ENCODE data around the gene ACTL10. TPM values are rescaled to one million over a fixed set of nuclear protein-coding genes. Genes with fewer than 3 reads are reported as not detected.

Gene ACTL10
- total and polyA plus RNA-seq, 2 experiments from 2014 or later = 0.71 to 1.9 TPM

DNA sequence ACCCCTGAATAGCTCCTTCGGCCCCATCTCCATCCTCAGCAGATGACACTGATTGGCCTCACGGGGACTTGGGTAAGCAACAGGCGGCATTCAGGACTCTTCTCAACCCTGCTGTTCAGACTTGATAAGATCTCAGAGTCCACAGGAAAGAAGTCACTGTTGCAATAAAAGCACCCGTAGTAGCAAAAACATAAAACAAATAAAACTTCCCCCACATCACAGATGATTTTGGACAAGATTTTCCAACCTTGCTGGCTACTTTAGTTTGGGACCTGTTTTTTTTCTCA is 21.7 kb upstream of the ACTL10 start:
- Mint-ChIP-seq H3K27me3 (ENCODE audit: insufficient read depth, low read depth, poor library complexity) (peaks cover 3% of the 10 kb centered on the region), H3K9me3 (no peaks in the 10 kb centered on the region), H3K4me3 (no peak overlapping the region), H3K36me3 (ENCODE audit: low read depth) (peaks cover 16% of the 10 kb centered on the region), H3K27ac (no peak overlapping the region), H3K4me1 (peaks cover 5% of the 10 kb centered on the region; the same call in 2 of the 3 replicates)
- H3K27ac ChIP-seq (ENCODE audit: low read depth) = no peak overlapping the region
- no peaks in the 10 kb centered on the region for H3K27me3 ChIP-seq (ENCODE audit: insufficient read depth)
- H4K20me1 ChIP-seq (replicated peaks; ENCODE audit: insufficient read depth) = peaks cover 3% of the 10 kb centered on the region; the same call in 1 of the 2 replicates
- ATAC-seq = no peak
- no peaks in the 10 kb centered on the region for H3K9me2 ChIP-seq (ENCODE audit: insufficient read depth)
- no peaks in the 10 kb centered on the region for H3K79me2 ChIP-seq (replicated peaks; ENCODE audit: insufficient read depth)
- no peak for DNase-seq (ENCODE audit: low spot score)
- H2AFZ ChIP-seq = no peak overlapping the region
- no peak overlapping the region for H3K4me2 ChIP-seq
- H3K4me1 ChIP-seq (ENCODE audit: insufficient read depth) = no peaks in the 10 kb centered on the region; the same call in 1 of the 2 replicates
- H3K36me3 ChIP-seq (ENCODE audit: insufficient read depth) = no peaks in the 10 kb centered on the region
- TF ChIP-seq, protein P1, sequence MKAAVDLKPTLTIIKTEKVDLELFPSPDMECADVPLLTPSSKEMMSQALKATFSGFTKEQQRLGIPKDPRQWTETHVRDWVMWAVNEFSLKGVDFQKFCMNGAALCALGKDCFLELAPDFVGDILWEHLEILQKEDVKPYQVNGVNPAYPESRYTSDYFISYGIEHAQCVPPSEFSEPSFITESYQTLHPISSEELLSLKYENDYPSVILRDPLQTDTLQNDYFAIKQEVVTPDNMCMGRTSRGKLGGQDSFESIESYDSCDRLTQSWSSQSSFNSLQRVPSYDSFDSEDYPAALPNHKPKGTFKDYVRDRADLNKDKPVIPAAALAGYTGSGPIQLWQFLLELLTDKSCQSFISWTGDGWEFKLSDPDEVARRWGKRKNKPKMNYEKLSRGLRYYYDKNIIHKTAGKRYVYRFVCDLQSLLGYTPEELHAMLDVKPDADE (IDR thresholded peaks at IDR 0.05) = no peak
- TF ChIP-seq STAT1 (IDR thresholded peaks at IDR 0.05; ENCODE audit: unreplicated experiment) (no peak), ZNF114 (CRISPR knock-in tag; IDR thresholded peaks at IDR 0.05) (no peak), NANOG (IDR thresholded peaks at IDR 0.05; ENCODE audit: borderline replicate concordance) (no peak), CREB1 (CRISPR knock-in tag; IDR thresholded peaks at IDR 0.05; ENCODE audit: low read depth) (no peak), EZH2 (IDR thresholded peaks at IDR 0.05; ENCODE audit: low read depth, unreplicated experiment) (no peak), JUNB (IDR thresholded peaks at IDR 0.05; ENCODE audit: unreplicated experiment) (no peak), POLR2AphosphoS5 (IDR thresholded peaks at IDR 0.05; ENCODE audit: low read depth) (no peak), EZH2phosphoT487 (IDR thresholded peaks at IDR 0.05; ENCODE audit: unreplicated experiment) (no peak)
- TF ChIP-seq, protein P2, sequence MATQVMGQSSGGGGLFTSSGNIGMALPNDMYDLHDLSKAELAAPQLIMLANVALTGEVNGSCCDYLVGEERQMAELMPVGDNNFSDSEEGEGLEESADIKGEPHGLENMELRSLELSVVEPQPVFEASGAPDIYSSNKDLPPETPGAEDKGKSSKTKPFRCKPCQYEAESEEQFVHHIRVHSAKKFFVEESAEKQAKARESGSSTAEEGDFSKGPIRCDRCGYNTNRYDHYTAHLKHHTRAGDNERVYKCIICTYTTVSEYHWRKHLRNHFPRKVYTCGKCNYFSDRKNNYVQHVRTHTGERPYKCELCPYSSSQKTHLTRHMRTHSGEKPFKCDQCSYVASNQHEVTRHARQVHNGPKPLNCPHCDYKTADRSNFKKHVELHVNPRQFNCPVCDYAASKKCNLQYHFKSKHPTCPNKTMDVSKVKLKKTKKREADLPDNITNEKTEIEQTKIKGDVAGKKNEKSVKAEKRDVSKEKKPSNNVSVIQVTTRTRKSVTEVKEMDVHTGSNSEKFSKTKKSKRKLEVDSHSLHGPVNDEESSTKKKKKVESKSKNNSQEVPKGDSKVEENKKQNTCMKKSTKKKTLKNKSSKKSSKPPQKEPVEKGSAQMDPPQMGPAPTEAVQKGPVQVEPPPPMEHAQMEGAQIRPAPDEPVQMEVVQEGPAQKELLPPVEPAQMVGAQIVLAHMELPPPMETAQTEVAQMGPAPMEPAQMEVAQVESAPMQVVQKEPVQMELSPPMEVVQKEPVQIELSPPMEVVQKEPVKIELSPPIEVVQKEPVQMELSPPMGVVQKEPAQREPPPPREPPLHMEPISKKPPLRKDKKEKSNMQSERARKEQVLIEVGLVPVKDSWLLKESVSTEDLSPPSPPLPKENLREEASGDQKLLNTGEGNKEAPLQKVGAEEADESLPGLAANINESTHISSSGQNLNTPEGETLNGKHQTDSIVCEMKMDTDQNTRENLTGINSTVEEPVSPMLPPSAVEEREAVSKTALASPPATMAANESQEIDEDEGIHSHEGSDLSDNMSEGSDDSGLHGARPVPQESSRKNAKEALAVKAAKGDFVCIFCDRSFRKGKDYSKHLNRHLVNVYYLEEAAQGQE (IDR thresholded peaks at IDR 0.05; ENCODE audit: unreplicated experiment) = no peak
- TF ChIP-seq, protein P3, sequence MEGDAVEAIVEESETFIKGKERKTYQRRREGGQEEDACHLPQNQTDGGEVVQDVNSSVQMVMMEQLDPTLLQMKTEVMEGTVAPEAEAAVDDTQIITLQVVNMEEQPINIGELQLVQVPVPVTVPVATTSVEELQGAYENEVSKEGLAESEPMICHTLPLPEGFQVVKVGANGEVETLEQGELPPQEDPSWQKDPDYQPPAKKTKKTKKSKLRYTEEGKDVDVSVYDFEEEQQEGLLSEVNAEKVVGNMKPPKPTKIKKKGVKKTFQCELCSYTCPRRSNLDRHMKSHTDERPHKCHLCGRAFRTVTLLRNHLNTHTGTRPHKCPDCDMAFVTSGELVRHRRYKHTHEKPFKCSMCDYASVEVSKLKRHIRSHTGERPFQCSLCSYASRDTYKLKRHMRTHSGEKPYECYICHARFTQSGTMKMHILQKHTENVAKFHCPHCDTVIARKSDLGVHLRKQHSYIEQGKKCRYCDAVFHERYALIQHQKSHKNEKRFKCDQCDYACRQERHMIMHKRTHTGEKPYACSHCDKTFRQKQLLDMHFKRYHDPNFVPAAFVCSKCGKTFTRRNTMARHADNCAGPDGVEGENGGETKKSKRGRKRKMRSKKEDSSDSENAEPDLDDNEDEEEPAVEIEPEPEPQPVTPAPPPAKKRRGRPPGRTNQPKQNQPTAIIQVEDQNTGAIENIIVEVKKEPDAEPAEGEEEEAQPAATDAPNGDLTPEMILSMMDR (conservative IDR thresholded peaks at IDR 0.05; ENCODE audit: low read depth in 2 of 2) = no peak
- TF ChIP-seq, protein P4, sequence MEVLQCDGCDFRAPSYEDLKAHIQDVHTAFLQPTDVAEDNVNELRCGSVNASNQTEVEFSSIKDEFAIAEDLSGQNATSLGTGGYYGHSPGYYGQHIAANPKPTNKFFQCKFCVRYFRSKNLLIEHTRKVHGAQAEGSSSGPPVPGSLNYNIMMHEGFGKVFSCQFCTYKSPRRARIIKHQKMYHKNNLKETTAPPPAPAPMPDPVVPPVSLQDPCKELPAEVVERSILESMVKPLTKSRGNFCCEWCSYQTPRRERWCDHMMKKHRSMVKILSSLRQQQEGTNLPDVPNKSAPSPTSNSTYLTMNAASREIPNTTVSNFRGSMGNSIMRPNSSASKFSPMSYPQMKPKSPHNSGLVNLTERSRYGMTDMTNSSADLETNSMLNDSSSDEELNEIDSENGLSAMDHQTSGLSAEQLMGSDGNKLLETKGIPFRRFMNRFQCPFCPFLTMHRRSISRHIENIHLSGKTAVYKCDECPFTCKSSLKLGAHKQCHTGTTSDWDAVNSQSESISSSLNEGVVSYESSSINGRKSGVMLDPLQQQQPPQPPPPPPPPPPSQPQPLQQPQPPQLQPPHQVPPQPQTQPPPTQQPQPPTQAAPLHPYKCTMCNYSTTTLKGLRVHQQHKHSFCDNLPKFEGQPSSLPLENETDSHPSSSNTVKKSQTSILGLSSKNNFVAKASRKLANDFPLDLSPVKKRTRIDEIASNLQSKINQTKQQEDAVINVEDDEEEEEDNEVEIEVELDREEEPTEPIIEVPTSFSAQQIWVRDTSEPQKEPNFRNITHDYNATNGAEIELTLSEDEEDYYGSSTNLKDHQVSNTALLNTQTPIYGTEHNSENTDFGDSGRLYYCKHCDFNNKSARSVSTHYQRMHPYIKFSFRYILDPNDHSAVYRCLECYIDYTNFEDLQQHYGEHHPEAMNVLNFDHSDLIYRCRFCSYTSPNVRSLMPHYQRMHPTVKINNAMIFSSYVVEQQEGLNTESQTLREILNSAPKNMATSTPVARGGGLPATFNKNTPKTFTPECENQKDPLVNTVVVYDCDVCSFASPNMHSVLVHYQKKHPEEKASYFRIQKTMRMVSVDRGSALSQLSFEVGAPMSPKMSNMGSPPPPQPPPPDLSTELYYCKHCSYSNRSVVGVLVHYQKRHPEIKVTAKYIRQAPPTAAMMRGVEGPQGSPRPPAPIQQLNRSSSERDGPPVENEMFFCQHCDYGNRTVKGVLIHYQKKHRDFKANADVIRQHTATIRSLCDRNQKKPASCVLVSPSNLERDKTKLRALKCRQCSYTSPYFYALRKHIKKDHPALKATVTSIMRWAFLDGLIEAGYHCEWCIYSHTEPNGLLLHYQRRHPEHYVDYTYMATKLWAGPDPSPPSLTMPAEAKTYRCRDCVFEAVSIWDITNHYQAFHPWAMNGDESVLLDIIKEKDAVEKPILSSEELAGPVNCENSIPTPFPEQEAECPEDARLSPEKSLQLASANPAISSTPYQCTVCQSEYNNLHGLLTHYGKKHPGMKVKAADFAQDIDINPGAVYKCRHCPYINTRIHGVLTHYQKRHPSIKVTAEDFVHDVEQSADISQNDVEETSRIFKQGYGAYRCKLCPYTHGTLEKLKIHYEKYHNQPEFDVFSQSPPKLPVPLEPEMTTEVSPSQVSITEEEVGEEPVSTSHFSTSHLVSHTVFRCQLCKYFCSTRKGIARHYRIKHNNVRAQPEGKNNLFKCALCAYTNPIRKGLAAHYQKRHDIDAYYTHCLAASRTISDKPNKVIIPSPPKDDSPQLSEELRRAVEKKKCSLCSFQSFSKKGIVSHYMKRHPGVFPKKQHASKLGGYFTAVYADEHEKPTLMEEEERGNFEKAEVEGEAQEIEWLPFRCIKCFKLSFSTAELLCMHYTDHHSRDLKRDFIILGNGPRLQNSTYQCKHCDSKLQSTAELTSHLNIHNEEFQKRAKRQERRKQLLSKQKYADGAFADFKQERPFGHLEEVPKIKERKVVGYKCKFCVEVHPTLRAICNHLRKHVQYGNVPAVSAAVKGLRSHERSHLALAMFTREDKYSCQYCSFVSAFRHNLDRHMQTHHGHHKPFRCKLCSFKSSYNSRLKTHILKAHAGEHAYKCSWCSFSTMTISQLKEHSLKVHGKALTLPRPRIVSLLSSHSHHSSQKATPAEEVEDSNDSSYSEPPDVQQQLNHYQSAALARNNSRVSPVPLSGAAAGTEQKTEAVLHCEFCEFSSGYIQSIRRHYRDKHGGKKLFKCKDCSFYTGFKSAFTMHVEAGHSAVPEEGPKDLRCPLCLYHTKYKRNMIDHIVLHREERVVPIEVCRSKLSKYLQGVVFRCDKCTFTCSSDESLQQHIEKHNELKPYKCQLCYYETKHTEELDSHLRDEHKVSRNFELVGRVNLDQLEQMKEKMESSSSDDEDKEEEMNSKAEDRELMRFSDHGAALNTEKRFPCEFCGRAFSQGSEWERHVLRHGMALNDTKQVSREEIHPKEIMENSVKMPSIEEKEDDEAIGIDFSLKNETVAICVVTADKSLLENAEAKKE (CRISPR knock-in tag; IDR thresholded peaks at IDR 0.05) = no peak
- H3K4me3 ChIP-seq = no peak overlapping the region
- no peaks in the 10 kb centered on the region for H3F3A ChIP-seq (replicated peaks; ENCODE audit: low read depth)

Measured in GM23338 (cell line).